Suprapubic skin (tissue), 4 donors: ENCODE data around the gene ELMO1. TPM values are rescaled to one million over a fixed set of nuclear protein-coding genes. Genes with fewer than 3 reads are reported as not detected.
A peak's percentile ranks its signal among the peaks of the same experiment; 100 is the strongest.

ENCODE experiments used
- DNase-seq, 2 donors: peaks; one replicate each; pipeline ENCODE4 v3.0.0-alpha.2; 2019; ENCODE audit warnings: low spot score in 2 of 2
- H3K27ac ChIP-seq: fragments of 200-600 bp; sonication (generic); one replicate; pipeline ENCODE4 v1.5.1; 2019
- H3K27me3 ChIP-seq: fragments of 200-600 bp; sonication (generic); one replicate; pipeline ENCODE4 v1.5.1; 2019
- H3K36me3 ChIP-seq: fragments of 200-600 bp; sonication (generic); one replicate; pipeline ENCODE4 v1.5.1; 2019
- H3K4me1 ChIP-seq: fragments of 200-600 bp; sonication (generic); one replicate; pipeline ENCODE4 v1.5.1; 2019
- H3K4me3 ChIP-seq: fragments of 200-600 bp; sonication (generic); one replicate; pipeline ENCODE4 v1.5.1; 2019; ENCODE audit warnings: mild to moderate bottlenecking
- H3K9me3 ChIP-seq: fragments of 200-600 bp; sonication (generic); one replicate; pipeline ENCODE4 v1.5.1; 2019
- CTCF ChIP-seq, 2 donors: fragments of 200-600 bp in 1 of 2; fragments of 450-650 bp in 1 of 2; sonication (generic) in 1 of 2; IDR thresholded peaks; one replicate each; pipeline ENCODE4 v1.5.1; 2016 to 2019; ENCODE audit warnings: antibody characterized with exemption in 2 of 2, mild to moderate bottlenecking in 1 of 2, moderate library complexity in 1 of 2
- EP300 ChIP-seq: sonication (generic); formaldehyde crosslinking; IDR thresholded peaks from one replicate; pipeline ENCODE4 v1.6.1; 2017; ENCODE audit warnings: antibody characterized with exemption
- POLR2A ChIP-seq, 2 donors: fragments of 450-650 bp; IDR thresholded peaks; one replicate each; pipeline ENCODE4 v1.6.1; 2017; ENCODE audit warnings: antibody characterized with exemption in 2 of 2, mild to moderate bottlenecking in 2 of 2, moderate library complexity in 2 of 2
- POLR2AphosphoS5 ChIP-seq, 3 donors: sonication (generic); formaldehyde crosslinking; IDR thresholded peaks; one replicate each; pipeline ENCODE4 v1.6.1; 2017; ENCODE audit warnings: antibody characterized with exemption in 3 of 3
- WGBS: methylation state at CpG from one replicate; pipeline ENCODE4 v1.1.5; 2018; 5-methylcytosine and 5-hydroxymethylcytosine counted together
- total RNA-seq, 4 donors: library from RNA; depleted of rRNA; stranded (reverse); fragments of >200 nt; gene quantifications; one replicate each; pipeline ENCODE4 v1.1.0, GENCODE V29; 2016

The ELMO1 gene
- total RNA-seq, 4 donors from 2014 or later, result 9.8 to 49.6 (median 22.2) TPM

DNA sequence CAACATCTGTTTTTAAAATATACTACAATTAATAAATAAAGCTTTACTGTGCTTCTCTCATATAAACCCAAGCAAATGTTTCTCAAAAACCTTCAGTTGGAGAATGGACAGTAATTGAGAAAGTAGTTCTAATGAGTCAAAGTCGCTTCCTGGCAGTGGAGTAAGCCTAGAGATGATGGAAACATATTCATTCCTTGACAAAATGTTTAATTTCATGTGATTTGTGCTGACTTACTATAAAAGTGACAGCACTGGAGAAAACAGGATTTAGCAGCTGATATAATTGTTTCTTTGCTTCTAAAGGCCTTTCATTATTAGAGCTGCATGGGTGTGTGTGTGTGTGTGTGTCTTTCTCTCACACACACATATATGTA lies 9.0 kb downstream of the ELMO1 start:
- 65% methylated on average over 1 of the region's 1 CpG for WGBS
- no peaks in the 10 kb centered on the region for H3K9me3 ChIP-seq
- no peaks in the 10 kb centered on the region for H3K27me3 ChIP-seq
- TF ChIP-seq CTCF (IDR thresholded peaks at IDR 0.05) (no peak), POLR2AphosphoS5 (IDR thresholded peaks at IDR 0.05) (no peak), POLR2A (IDR thresholded peaks at IDR 0.05) (no peak), EP300 (no peak)
- no peak for DNase-seq
- peak overlapping the region; percentile 62 for H3K27ac ChIP-seq
- no peaks in the 10 kb centered on the region for H3K36me3 ChIP-seq
- H3K4me3 ChIP-seq, result no peak overlapping the region
- H3K4me1 ChIP-seq, result peaks cover 25% of the 10 kb centered on the region

DNA sequence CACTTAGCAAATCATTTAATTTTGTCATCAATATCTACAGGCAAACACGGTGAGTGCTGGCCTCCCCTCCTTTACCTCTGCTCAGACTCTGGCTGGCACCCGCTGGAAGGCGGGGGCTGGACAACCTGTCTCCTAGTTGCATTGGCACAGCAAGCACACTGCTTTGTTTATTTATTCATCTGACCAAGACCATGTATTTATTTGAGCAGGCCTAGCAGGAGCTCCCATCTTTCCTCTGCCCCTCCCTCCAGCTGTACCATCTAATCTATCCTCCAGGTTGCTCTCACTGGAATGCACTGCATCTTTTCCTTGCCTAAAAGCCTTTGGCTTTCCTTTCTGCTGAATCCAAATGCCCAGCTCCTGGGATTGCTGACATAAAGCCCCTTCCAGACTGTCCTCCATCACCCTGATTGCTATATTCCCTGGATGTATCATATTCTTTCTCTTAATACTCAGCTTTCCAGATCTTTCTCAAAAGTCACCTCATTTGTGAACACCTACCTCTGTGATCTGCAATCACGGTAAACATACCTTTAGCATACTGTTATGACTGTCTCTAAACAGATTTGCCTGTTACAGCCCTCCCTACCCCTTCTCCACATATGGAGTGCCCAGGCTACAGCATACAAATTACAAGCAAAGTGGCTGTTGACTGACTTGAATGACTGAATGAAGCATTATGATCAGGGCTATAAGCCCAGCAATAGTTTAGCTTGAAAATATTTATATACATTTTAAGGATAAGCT lies 9.6 kb downstream of the ELMO1 start:
- no peak overlapping the region for H3K4me3 ChIP-seq
- no peak for DNase-seq
- no peaks in the 10 kb centered on the region for H3K27me3 ChIP-seq
- TF ChIP-seq POLR2AphosphoS5 (IDR thresholded peaks at IDR 0.05) (no peak), EP300 (no peak), POLR2A (IDR thresholded peaks at IDR 0.05) (no peak), CTCF (IDR thresholded peaks at IDR 0.05) (no peak)
- H3K36me3 ChIP-seq, result no peaks in the 10 kb centered on the region
- H3K4me1 ChIP-seq, result peaks cover 25% of the 10 kb centered on the region
- WGBS, result 87% methylated on average over 4 of the region's 4 CpGs
- H3K9me3 ChIP-seq, result no peaks in the 10 kb centered on the region
- H3K27ac ChIP-seq, result peak overlapping the region; percentile 7

DNA sequence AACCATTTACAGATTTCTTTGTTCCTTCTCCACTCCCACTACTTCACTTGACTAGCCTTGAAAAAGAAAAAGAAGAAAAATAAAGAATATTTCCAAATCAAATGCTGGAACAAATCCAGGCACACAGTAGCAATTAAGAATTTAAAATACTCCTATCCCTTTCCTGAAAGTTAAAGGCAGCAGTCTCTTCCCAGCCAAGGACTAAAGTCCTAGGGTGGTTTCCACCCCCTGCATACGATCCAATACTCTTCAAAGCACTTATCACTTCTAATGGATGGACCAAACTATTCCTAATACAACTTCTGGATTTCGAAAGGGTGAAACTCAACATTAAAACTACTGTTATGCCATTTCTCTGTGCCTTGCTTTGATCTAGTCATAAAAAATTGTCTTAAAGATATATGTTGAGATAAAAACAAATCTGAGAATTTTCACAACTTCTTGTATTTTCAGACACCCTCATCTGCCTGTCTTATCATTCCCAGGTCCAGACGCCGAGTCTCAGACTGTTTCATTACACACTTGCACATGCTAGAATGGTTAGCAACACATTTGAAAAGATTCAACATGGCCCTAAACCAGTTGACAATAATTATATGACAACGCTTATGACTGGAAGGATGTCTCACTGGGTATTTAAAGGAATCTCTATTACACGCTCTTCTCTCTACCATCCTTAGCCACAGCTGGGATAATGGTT lies 13.4 kb downstream of the ELMO1 start:
- peaks cover 2% of the 10 kb centered on the region for H3K4me1 ChIP-seq
- no peaks in the 10 kb centered on the region for H3K27me3 ChIP-seq
- no peaks in the 10 kb centered on the region for H3K9me3 ChIP-seq
- no peak overlapping the region for H3K4me3 ChIP-seq
- TF ChIP-seq POLR2A (IDR thresholded peaks at IDR 0.05), result no peak
- no peak for TF ChIP-seq POLR2AphosphoS5 (IDR thresholded peaks at IDR 0.05)
- no peak for TF ChIP-seq CTCF (IDR thresholded peaks at IDR 0.05)
- TF ChIP-seq EP300, result no peak
- H3K27ac ChIP-seq, result no peak overlapping the region
- no peaks in the 10 kb centered on the region for H3K36me3 ChIP-seq
- WGBS, result 80% methylated on average over 6 of the region's 6 CpGs
- no peak for DNase-seq

GRCh38 chr7:37434529-37434928 lies 14.1 kb downstream of the ELMO1 start:
- Histone ChIP-seq H3K4me3 (no peak overlapping the region), H3K36me3 (no peaks in the 10 kb centered on the region), H3K27me3 (no peaks in the 10 kb centered on the region), H3K4me1 (peaks cover 2% of the 10 kb centered on the region), H3K9me3 (no peaks in the 10 kb centered on the region), H3K27ac (no peak overlapping the region)
- no peak for DNase-seq
- TF ChIP-seq CTCF (IDR thresholded peaks at IDR 0.05), result no peak
- TF ChIP-seq EP300, result no peak
- no peak for TF ChIP-seq POLR2AphosphoS5 (IDR thresholded peaks at IDR 0.05)
- TF ChIP-seq POLR2A (IDR thresholded peaks at IDR 0.05), result no peak
- WGBS, result 71% methylated on average over 3 of the region's 3 CpGs

- TF ChIP-seq CTCF (IDR thresholded peaks at IDR 0.05) (no peak), POLR2A (IDR thresholded peaks at IDR 0.05) (no peak), EP300 (no peak), POLR2AphosphoS5 (IDR thresholded peaks at IDR 0.05) (no peak)
- no peak for DNase-seq
- H3K27me3 ChIP-seq, result no peaks in the 10 kb centered on the region
- no peak overlapping the region for H3K4me3 ChIP-seq
- no peak overlapping the region for H3K27ac ChIP-seq
- H3K36me3 ChIP-seq, result no peaks in the 10 kb centered on the region
- H3K9me3 ChIP-seq, result no peaks in the 10 kb centered on the region
- peaks cover 2% of the 10 kb centered on the region for H3K4me1 ChIP-seq
- 77% methylated on average over 3 of the region's 3 CpGs for WGBS
Measured at GRCh38 chr7:37433166-37433565, 15.5 kb downstream of the ELMO1 start.
